HG03095 (cell line): ENCODE measurements around the gene CCR1.
"Not testable (repeated sequence)": the region's sequence is repeated elsewhere in the genome, so short reads cannot be mapped to it uniquely, and the experiment has no call there.

Experiments used
- ATAC-seq: cut with Tn5 transposase; IDR thresholded peaks from one replicate; pipeline ENCODE4 v1.9.1; 2021; ENCODE audit warnings: moderate library complexity; ENCODE audit not compliant: unreplicated experiment

Gene CCR1

GRCh38 chr3:46184469-46184868 lies 23.6 kb downstream of the CCR1 start:
- ATAC-seq, result no peak

GRCh38 chr3:46183330-46183729 lies 24.8 kb downstream of the CCR1 start:
- no peak for ATAC-seq

GRCh38 chr3:46168583-46169345 lies 39.3 kb downstream of the CCR1 start:
- ATAC-seq, result no peak

GRCh38 chr3:46163556-46164041 lies 44.5 kb downstream of the CCR1 start:
- no peak for ATAC-seq

- no peak for ATAC-seq
Measured at GRCh38 chr3:46162975-46163555, 45.0 kb downstream of the CCR1 start.

- ATAC-seq, result not testable (repeated sequence)
Measured at GRCh38 chr3:46157685-46158084, 50.4 kb downstream of the CCR1 start.

GRCh38 chr3:46154311-46154710 lies 53.8 kb downstream of the CCR1 start:
- ATAC-seq, result no peak
